HG03025 (cell line): ENCODE data around the gene KAZN.

Source experiments
- ATAC-seq: cut with Tn5 transposase; IDR thresholded peaks from one replicate; pipeline ENCODE4 v1.9.1; 2021; ENCODE audit warnings: mild to moderate bottlenecking, moderate library complexity; ENCODE audit not compliant: unreplicated experiment, low FRiP score

Gene KAZN

GRCh38 chr1:14782741-14783591 is 184.5 kb downstream of the KAZN start:
- ATAC-seq = no peak

GRCh38 chr1:14783592-14783886 is 185.1 kb downstream of the KAZN start:
- no peak for ATAC-seq

GRCh38 chr1:14784790-14785773 is 186.6 kb downstream of the KAZN start:
- ATAC-seq = no peak

DNA sequence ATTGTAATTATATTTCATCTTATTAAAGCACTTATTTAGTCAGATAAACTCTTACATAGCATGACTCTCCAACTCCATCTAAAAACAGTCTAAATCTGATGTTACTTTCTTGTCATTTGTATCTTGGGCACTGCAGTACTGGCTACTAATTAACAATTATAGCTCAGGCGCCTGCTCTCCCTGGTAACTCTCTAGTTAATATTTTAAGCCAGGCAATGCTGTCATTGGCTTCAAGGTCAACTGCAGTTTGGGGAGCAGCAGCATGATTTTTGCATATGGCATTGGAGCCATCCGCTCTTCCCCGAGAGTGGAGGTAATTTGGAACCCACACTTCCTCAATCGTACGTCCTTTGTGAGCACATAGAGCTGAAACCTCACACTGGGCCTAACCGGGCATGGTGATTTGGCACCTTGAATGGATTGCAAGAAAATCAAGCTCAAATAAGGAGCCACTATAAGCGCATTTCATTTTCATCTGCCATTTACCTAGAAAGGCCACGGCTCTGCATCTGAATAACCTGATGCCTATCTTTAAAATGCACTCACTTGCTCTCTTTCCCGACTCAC is 187.7 kb downstream of the KAZN start:
- no peak for ATAC-seq

DNA sequence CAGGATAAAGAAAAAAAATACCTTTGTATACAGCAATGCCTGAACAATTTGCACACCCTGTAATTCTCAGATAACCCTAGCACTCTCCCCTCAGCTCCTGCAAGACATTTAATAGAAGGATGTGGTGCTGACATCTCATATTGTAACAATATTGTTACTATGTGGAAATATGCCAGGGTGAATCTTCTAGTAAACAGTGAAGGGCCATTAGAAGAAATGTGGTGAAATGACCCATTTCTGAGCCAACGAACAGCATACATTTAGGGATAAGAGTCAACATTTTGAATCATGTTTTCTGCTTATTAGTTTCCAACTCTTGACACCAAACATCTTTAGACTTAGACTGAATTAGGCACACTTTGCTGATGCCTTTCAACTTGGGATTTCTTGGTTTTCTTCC is 188.2 kb downstream of the KAZN start:
- no peak for ATAC-seq

DNA sequence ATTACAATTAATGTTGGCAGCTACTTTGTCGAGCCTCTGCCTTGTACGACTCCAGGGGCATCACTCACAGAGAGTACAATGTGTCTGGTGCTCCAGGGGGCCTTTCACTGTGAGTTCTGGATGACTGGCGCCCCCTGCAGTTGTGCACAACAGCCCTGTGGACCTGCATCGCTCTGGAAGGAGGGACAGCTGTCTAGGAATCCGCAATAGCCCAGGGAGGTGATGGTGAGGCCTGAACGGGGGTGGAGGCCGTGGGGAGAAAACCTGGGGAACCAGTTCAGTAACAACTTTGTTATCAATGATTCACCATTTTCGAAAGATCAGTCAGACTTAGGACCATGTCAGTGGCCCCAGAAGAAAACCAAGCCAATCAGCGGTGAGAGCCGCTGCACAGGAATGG is 189.1 kb downstream of the KAZN start:
- no peak for ATAC-seq

GRCh38 chr1:14788080-14788479 is 189.6 kb downstream of the KAZN start:
- ATAC-seq = no peak

- ATAC-seq = no peak
These were observed 192.5 kb downstream of the KAZN start for GRCh38 chr1:14790982-14791381.

GRCh38 chr1:14791654-14792053 is 193.2 kb downstream of the KAZN start:
- ATAC-seq = no peak

- ATAC-seq = no peak
These were observed 195.8 kb downstream of the KAZN start for GRCh38 chr1:14794136-14794768.

GRCh38 chr1:14794906-14795305 is 196.4 kb downstream of the KAZN start:
- no peak for ATAC-seq

DNA sequence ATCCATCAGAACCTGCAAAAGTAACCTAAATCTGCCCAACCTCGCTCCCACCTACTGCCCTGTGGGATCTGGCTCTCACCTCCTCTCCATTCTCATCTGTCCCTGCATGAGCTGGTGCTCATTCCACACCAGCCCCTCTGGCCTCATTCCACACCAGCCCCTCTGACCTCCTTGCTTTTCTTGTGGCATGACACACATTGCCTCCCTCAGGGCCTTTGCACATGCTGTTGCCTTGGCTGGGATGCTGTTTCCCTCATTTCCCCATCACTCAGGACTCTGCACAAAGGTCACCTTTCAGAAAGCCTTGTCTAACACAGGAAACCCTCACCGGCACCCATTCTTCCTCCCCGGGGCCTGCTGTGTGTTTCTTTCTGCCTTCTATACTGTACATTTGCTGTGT is 197.1 kb downstream of the KAZN start:
- no peak for ATAC-seq

DNA sequence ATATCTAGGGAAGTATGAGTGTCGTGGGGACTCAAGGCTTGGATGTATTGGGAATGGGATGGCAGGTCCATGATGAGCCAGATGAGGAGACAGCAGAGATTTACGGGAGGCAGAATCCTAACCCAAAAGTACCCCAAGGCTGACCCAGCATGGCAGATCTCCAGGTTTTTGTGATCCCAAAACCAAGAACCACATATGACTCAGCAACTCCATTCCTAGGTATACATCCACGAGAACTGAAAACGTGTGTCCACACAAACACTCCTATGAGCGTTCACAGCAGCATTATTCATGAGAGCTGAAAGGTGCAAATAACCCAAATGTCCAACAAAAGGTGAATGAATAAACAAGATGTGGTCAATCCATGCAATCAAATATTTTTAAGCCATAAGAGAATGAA is 201.5 kb downstream of the KAZN start:
- no peak for ATAC-seq

DNA sequence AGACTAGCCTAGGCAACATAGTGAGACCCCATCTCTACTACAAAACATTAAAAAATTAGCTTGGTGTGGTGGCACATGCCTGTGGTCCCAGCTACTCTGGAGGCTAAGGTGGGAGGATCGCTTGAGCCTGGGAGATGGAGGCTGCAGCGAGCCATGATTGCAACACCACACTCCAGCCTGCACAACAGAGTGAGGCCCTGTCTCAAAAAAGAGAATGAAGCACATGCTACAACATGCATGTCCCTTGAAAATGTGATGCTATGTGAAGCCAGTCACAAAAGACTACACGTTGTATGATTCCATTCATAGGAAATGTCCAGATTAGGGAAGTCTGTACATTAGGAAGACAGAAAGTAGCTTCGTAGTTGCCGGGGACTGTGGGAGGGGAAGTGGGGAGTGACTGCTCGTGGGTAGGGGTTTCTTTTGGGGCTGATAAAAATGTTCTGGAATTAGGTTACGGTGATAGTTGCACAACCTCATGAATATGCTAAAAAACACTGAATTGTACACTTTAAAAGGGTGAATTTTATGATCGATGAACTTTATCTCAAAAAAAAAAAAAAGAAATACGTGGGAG is 202.1 kb downstream of the KAZN start:
- ATAC-seq = no peak

DNA sequence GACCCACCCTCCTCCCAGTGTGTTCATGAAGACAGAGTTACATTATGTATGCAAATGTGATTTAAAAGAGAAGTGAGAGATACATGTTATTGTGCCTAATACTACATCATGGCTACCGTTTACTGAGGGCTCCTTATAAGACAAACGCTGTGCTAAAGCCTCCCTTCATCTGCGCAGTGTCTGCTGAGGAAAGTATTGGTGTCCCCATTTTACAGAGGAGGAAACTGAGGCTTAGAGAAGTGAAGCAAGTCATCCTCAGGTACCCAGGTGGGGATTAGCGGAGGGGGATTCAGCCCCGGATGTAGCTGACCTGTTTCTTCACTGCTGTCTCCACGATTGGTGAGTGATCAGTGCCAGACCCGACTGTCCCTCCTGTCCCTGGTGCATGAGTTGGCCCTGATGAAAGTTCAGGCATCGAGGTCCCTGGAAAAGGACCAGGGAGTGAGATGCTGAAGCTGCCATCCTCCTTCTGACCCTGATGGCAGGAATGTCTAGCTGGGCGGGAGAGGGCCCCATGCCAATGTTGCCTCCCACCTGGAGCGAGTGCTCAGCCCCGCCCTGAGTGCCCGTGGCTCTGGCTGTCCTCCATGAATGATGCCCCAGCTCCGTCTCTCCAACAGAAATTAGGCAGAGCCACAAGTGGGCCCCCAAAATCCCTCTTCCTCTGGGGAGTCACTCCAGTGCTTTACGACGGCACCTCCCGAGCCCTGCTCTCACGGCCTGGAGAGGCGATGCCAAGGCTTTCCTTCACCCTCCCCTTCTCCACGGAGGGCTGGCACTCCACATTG is 204.7 kb downstream of the KAZN start:
- ATAC-seq = no peak

DNA sequence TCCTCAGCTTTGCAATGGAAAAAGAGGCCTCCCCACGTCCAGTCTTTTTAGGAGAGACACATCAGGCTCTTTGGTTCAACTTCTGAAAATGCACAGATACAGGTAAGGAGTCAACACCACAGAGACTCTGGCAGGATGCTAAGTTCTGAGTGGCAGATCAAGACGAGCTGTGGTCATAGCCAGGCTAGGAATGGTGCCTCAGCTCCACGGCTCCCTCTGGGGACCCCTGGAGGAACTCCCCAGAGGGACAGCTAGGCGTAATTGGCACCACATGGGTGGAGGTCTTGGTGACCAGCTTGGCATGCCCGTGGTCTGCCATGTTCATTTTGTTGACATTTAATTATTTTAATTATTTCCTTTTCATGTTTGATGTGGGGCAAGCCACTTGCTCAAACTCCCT is 206.1 kb downstream of the KAZN start:
- no peak for ATAC-seq

DNA sequence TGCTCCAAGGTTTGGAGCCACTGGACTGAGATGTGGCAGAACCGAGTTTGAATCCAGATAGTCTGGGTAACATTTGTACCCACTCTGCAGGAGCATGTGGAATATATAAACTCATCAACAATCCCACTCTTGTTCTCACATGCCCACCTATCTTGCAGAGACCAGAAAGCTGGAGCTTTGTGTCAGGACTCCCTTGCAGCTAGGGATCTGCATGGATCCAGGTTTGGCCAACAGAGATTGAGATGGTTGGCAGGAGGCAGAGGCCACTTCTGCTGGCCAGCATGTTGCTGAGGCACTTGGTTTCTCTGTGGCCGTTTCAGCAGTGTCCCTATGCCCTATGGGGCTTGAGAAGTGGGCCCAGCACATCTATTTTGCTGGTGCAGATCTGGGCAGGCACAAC is 208.3 kb downstream of the KAZN start:
- ATAC-seq = no peak

DNA sequence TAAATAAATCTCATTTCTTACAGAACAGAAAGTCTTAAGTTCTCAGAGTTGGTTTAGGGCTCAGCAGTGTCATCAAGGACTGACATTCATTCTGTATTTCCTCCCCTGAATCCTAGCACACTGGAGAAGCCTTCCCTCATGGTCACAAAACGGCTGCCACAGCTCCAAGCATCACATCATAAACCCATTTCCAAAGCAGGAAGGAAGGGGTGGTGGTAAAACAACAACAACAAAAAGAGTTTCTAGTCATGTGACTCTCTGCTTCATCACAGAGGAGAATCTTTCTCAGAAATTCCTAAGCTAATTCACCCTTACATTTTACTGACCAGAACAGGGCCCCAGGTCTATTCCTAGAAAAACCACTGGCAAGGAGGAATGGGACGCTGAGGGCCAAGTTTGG is 210.3 kb downstream of the KAZN start:
- no peak for ATAC-seq

- ATAC-seq = no peak
These were observed 210.9 kb downstream of the KAZN start for GRCh38 chr1:14809191-14809981.
